ENCODE measurements around the gene PIP5K1B.

PIP5K1B gene

DNA sequence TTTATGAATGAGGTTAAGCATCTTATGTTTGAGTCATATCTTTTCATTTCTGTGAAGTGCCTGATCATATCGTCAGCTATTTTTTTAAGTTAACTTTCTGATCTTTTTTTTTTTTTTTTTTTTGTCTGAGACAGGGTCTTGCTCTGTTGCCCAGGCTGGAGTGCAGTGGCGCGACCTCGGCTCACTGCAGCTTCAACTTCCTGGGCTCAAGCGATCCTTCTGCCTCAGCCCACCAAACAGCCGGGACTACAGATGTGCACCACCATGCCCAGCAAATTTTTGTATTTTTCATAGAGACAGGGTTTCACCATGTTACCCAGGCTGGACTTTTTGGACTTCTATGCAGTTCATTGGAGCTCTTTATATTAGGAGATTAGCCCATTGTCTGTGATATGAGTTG is 168.1 kb downstream of the PIP5K1B start:
- TF ChIP-seq POLR2A (IDR thresholded peaks at IDR 0.05; ENCODE audit: low read depth, low read length) (no peak), POLR2AphosphoS5 (IDR thresholded peaks at IDR 0.05; ENCODE audit: low read depth, low read length) (no peak), TAF1 (IDR thresholded peaks at IDR 0.05; ENCODE audit: borderline replicate concordance, low read depth, low read length) (no peak)
- no peak for DNase-seq (ENCODE audit: insufficient read length)
- FAIRE-seq = no peak

DNA sequence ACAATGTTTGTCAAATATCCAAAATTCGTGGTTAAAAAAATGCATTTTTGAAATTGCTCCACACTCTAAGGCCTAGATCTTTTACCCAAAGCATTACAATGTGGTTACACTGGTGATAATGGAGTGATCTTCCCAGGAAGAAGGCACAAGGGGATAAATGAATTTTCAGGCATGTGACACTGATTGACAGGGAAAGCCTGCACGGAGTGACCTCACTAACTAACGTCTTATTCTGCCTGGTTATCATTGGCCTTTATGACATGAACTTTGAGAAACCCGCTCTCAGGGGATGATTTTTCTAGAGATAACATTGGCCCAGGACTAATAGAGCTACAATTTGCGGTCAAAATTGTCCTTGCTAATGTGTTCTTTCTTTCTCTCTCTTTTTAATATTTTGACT is 171.2 kb downstream of the PIP5K1B start:
- FAIRE-seq (no peak), DNase-seq (ENCODE audit: insufficient read length) (no peak)
- TF ChIP-seq POLR2A (IDR thresholded peaks at IDR 0.05; ENCODE audit: low read depth, low read length) (no peak), POLR2AphosphoS5 (IDR thresholded peaks at IDR 0.05; ENCODE audit: low read depth, low read length) (no peak)

DNA sequence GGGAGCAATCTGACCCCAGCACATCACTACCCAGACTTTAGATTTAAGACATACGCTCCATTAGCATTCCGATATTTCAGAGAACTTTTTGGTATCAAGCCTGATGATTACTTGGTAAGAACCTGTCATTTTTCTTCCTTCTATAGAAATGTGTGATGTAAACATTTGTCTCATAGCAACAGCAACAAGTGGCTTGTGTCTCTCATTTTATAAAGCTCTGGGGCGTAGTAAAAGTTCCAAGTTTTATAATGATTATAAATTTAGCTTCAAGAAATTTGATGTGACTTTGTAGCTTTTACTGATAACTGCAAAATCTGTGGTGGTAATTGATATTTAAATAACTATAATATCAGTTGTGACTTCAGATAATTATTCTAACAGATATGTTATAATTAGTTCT is 171.6 kb downstream of the PIP5K1B start:
- FAIRE-seq (no peak), DNase-seq (ENCODE audit: insufficient read length) (no peak)
- no peak for TF ChIP-seq POLR2AphosphoS5 (IDR thresholded peaks at IDR 0.05; ENCODE audit: low read depth, low read length)
- TF ChIP-seq POLR2A (IDR thresholded peaks at IDR 0.05; ENCODE audit: low read depth, low read length) = no peak
- no peak for TF ChIP-seq TAF1 (IDR thresholded peaks at IDR 0.05; ENCODE audit: borderline replicate concordance, low read depth, low read length)

DNA sequence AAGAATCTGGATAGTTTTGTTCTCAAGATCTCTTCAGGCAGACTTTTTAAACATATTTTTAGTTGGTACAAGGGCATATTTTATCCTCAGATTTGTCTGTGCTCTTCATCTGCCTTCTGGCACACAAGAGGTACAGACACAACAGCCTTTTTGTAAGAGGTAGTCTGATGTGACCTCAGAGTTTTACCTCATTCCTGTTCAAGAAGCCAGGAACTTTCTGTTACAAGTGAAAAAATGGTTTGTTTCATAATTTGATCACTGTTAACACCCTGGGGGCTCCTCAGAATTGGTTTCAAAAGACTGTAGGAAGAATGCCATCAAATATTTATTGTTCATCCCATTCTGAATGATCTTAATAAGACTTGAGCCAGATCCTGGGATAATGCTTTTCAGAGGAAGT is 172.2 kb downstream of the PIP5K1B start:
- no peak for DNase-seq (ENCODE audit: insufficient read length)
- no peak for FAIRE-seq
- no peak for TF ChIP-seq TAF1 (IDR thresholded peaks at IDR 0.05; ENCODE audit: borderline replicate concordance, low read depth, low read length)
- no peak for TF ChIP-seq POLR2AphosphoS5 (IDR thresholded peaks at IDR 0.05; ENCODE audit: low read depth, low read length)
- no peak for TF ChIP-seq POLR2A (IDR thresholded peaks at IDR 0.05; ENCODE audit: low read depth, low read length)

DNA sequence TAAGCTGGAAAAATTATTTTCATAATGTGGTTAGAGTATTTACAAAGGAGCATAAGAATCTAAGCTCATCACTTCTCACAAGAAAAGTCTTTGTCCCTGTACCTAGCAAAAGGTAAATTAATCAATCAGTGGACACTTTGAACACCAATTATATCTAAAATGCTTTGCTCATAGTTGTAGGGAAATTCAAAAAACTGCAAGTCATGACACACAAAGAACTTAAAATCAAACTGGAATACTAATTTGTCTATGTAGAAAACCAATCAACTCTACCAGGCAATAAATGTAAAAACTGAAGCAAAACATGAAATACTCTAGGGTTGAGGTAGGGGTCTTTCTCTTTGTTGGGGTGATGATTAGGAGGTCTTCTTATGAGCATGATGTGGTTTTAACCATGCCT is 173.4 kb downstream of the PIP5K1B start:
- FAIRE-seq = no peak
- TF ChIP-seq POLR2AphosphoS5 (IDR thresholded peaks at IDR 0.05; ENCODE audit: low read depth, low read length) (no peak), POLR2A (IDR thresholded peaks at IDR 0.05; ENCODE audit: low read depth, low read length) (no peak), TAF1 (IDR thresholded peaks at IDR 0.05; ENCODE audit: borderline replicate concordance, low read depth, low read length) (no peak)

DNA sequence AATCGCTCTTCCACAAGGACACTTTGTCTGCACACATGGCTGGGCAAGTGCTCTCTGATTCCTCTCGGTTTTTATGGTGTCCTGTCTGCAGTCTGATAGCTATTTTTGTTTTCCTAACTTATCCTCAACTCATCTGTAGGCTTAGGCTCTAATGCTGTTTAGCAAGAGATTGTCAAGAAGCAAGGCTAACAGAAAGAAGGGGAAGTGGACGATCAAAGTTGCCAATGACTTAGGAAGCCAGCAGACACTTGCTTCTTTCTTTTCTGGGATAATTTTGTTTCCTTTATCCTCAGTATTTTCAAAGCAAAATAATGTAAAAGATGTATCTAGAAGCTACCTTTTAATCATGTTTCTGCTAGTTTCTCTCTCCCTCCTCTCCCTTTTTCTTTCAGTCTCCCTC is 178.2 kb downstream of the PIP5K1B start:
- TF ChIP-seq POLR2A (IDR thresholded peaks at IDR 0.05; ENCODE audit: low read depth, low read length) (no peak), POLR2AphosphoS5 (IDR thresholded peaks at IDR 0.05; ENCODE audit: low read depth, low read length) (no peak), TAF1 (IDR thresholded peaks at IDR 0.05; ENCODE audit: borderline replicate concordance, low read depth, low read length) (no peak)
- DNase-seq (ENCODE audit: insufficient read length) (no peak), FAIRE-seq (no peak)

More for the DNA sequence above, 173.4 kb downstream of the PIP5K1B start:
- no peak for DNase-seq (ENCODE audit: insufficient read length)

DNA sequence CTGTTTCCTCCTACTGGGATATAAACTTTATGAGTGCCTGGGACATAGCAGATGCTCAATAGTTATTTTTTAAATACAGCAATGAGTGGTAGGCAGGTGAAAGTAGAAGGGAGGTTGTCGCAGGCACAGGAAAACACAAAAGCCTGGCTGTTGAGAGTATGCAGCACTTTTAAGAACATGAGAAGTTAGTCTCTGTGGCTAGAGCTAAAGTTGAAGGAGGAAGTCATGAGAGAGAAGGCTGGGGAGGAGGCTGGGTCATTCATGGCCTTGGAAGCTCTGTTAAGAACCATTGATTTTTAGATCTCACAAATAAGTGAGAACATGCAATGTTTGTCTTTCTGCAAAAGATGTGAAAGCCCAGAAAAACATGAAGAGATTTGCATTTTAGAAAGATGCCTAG is 182.2 kb downstream of the PIP5K1B start:
- TF ChIP-seq TAF1 (IDR thresholded peaks at IDR 0.05; ENCODE audit: borderline replicate concordance, low read depth, low read length) (no peak), POLR2AphosphoS5 (IDR thresholded peaks at IDR 0.05; ENCODE audit: low read depth, low read length) (no peak), POLR2A (IDR thresholded peaks at IDR 0.05; ENCODE audit: low read depth, low read length) (no peak)
- DNase-seq (ENCODE audit: insufficient read length) (no peak), FAIRE-seq (no peak)

DNA sequence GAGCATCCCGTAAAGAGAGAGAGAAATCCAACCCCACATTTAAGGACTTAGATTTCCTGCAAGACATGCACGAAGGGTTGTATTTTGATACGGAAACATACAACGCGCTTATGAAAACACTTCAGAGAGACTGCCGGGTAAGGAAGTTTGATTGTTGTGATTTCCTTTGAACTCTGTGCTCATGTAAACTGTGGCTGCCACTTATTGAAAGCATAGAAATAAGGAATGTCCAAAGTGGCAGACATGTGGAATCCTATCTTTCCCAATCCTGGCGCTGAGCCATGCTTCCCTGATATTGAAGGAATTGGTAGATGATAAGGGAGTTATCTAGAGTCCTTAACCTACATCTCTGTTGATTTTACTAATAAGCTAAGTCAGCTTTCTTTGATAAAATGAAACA is 189.5 kb downstream of the PIP5K1B start:
- no peak for TF ChIP-seq POLR2A (IDR thresholded peaks at IDR 0.05; ENCODE audit: low read depth, low read length)
- no peak for TF ChIP-seq TAF1 (IDR thresholded peaks at IDR 0.05; ENCODE audit: borderline replicate concordance, low read depth, low read length)
- TF ChIP-seq POLR2AphosphoS5 (IDR thresholded peaks at IDR 0.05; ENCODE audit: low read depth, low read length) = no peak
- DNase-seq (ENCODE audit: insufficient read length) (no peak), FAIRE-seq (no peak)

DNA sequence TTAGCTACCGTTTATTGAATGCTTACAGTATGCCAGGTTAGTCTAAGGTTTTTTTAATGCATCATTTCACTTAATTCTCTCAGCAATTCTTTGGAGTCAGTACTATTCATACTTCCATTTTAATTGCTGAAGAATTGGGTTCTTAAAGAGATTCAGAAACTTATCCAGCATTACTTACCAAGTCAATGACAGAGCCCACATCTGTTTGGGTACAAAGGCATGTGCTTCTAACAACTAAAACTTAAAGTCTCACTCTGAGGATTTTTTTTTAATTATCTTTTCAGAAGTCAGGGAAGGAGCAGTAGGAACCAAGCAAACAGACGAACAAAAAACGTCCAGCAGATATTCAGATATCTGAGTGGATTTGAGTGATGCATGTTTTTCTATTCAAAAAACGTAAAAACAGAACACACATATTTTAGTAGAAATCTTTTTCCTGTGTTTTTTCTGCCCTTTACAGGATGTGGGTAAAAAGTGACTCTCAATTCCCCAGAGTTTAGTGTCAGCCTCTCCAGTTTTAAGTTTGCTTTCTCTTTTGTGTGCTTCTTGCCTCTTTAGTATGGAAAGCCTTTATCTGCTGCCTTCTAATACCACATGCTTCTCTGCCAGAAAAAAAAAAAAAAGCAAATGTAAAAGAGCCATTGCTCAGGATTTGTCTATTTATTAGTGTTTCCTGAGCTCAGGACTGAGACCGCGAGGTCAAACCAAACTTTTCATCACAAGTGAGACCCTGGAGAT is 190.9 kb downstream of the PIP5K1B start:
- FAIRE-seq (peak; percentile 81), DNase-seq (ENCODE audit: insufficient read length) (no peak)
- TF ChIP-seq POLR2AphosphoS5 (IDR thresholded peaks at IDR 0.05; ENCODE audit: low read depth, low read length) (no peak), POLR2A (IDR thresholded peaks at IDR 0.05; ENCODE audit: low read depth, low read length) (no peak), TAF1 (IDR thresholded peaks at IDR 0.05; ENCODE audit: borderline replicate concordance, low read depth, low read length) (no peak)

DNA sequence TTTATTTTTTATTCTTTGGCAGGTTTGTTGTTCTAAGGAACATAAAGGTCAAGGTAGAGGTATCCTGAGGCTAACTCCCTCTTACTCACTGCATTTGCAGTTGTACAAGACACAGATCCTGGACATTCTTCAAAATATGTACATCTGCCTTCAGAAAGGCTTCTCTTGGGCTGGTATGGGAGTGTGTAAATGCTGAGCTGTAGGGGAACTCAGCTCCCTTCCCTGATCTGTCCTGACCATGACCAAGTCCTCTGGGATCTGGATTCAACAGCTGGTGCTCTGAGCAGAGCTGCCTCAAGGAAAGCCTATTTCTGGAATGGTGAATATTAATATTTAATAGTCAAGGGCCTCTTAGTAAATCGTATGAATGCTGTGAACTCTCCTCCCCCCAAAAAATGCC is 191.4 kb downstream of the PIP5K1B start:
- DNase-seq (ENCODE audit: insufficient read length) (no peak), FAIRE-seq (no peak)

DNA sequence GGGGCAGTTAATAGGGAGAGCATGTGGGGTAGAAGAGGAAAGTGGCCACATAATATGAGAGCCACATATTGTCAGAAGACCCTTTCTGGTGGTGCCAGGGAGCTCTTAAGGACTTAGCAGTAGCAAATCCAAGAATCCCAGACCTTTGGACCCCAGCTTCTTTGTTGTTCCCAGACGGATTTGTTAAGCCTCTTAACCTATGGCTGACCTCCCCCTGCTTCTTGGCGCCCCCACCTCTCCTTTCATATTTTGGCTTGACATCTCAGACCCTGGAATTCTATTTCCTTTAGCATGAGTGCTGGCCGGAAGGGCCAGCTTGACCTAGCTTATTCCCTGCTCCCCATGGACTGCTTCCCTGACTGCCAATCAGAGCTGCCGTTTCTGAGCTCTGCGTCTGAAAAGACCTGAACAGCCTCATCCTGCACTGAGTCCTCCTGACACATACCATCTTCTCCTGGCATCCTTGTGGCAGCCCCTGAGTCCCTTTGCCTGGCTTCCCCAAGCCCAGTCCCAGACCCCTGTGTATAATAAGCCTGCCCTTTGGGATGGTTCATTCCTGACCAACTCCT is 192.6 kb downstream of the PIP5K1B start:
- TF ChIP-seq POLR2A (IDR thresholded peaks at IDR 0.05; ENCODE audit: low read depth, low read length) (no peak), TAF1 (IDR thresholded peaks at IDR 0.05; ENCODE audit: borderline replicate concordance, low read depth, low read length) (no peak), POLR2AphosphoS5 (IDR thresholded peaks at IDR 0.05; ENCODE audit: low read depth, low read length) (no peak)
- no peak for DNase-seq (ENCODE audit: insufficient read length)
- FAIRE-seq = no peak

More for the DNA sequence above, 191.4 kb downstream of the PIP5K1B start:
- no peak for TF ChIP-seq TAF1 (IDR thresholded peaks at IDR 0.05; ENCODE audit: borderline replicate concordance, low read depth, low read length)
- TF ChIP-seq POLR2A (IDR thresholded peaks at IDR 0.05; ENCODE audit: low read depth, low read length) = no peak
- TF ChIP-seq POLR2AphosphoS5 (IDR thresholded peaks at IDR 0.05; ENCODE audit: low read depth, low read length) = no peak

DNA sequence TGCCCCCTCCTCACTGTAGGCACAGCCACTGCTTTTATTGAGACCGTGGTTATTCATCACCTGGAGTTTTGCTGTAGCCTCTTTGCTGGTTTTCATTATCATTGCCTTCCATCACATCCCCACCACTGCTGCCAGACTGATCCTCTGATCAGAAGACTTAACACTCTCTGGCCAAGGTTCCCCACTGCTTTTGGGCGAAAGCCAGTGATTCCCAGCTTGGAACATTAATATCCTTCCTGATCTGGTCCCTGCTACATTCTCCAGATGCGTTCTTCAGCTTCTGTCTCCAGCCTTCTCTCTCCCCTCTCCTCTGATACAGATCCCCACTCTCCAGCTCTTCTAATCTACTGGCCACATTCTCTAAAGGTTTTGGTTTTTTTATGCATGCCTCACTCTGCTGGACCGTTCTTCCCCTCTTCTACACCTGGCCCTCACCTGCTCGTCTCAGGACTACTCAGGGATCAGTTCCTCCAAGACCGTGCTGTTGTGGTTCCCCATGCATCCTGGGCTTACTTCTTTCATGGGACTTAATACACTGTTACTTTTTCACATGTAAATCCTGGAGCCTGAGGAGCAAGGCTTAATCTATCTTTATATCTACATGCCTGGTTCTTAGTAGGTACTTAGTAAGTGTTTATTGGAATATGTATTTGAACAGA is 193.9 kb downstream of the PIP5K1B start:
- no peak for DNase-seq (ENCODE audit: insufficient read length)
- no peak for TF ChIP-seq POLR2AphosphoS5 (IDR thresholded peaks at IDR 0.05; ENCODE audit: low read depth, low read length)
- no peak for TF ChIP-seq TAF1 (IDR thresholded peaks at IDR 0.05; ENCODE audit: borderline replicate concordance, low read depth, low read length)
- peak; percentile 68 for FAIRE-seq
